ENCODE results near the gene S100A1. TPM values are rescaled to one million over a fixed set of nuclear protein-coding genes. Genes with fewer than 3 reads are reported as not detected.

S100A1 gene
- total and polyA plus RNA-seq, 2 of the 13 experiments (the other 11 are each of a cell fraction or from before 2014, with no cell fraction given): 120 to 251 TPM

- TF ChIP-seq SNAPC5 (CRISPR knock-in tag; IDR thresholded peaks at IDR 0.05; ENCODE audit: borderline replicate concordance): 0 out of 2 replicates have a peak, but pooled peaks have one; percentile 22
- peak; percentile 31; the same call in 1 of the 2 replicates for TF ChIP-seq CREM (IDR thresholded peaks at IDR 0.05)
- TF ChIP-seq CREM (CRISPR knock-in tag; IDR thresholded peaks at IDR 0.05): no peak
- TF ChIP-seq HES4 (CRISPR knock-in tag; IDR thresholded peaks at IDR 0.05; ENCODE audit: borderline replicate concordance): no peak
- TF ChIP-seq LCORL (IDR thresholded peaks at IDR 0.05): peak; percentile 41
- peak; percentile 93 for TF ChIP-seq LCORL (CRISPR knock-in tag; IDR thresholded peaks at IDR 0.05)
- 0 out of 2 replicates have a peak, but pooled peaks have one; percentile 18 for TF ChIP-seq GATAD1 (CRISPR knock-in tag; IDR thresholded peaks at IDR 0.05)
- peak; percentile 32; the same call in 1 of the 2 replicates for TF ChIP-seq ZNF263 (CRISPR knock-in tag; IDR thresholded peaks at IDR 0.05)
- TF ChIP-seq ZNF530 (CRISPR knock-in tag; IDR thresholded peaks at IDR 0.05; ENCODE audit: low read depth): no peak
- no peak for TF ChIP-seq TMF1 (CRISPR knock-in tag; IDR thresholded peaks at IDR 0.05; ENCODE audit: low read depth)
- no peak for TF ChIP-seq GLMP (CRISPR knock-in tag; IDR thresholded peaks at IDR 0.05; ENCODE audit: borderline replicate concordance)
- TF ChIP-seq ZNF839 (CRISPR knock-in tag; IDR thresholded peaks at IDR 0.05; ENCODE audit: borderline replicate concordance): no peak
- peak; percentile 85; the same call in 1 of the 2 replicates for TF ChIP-seq MTERF4 (CRISPR knock-in tag; IDR thresholded peaks at IDR 0.05)
- 0 out of 2 replicates have a peak, but pooled peaks have one; percentile 26 for TF ChIP-seq SMAD1 (CRISPR knock-in tag; IDR thresholded peaks at IDR 0.05; ENCODE audit: borderline replicate concordance, low read depth)
- TF ChIP-seq ZNF3 (CRISPR knock-in tag; IDR thresholded peaks at IDR 0.05): no peak
- TF ChIP-seq MAFG (CRISPR knock-in tag; IDR thresholded peaks at IDR 0.05): no peak
- TF ChIP-seq TERF1 (CRISPR knock-in tag; IDR thresholded peaks at IDR 0.05): 0 out of 2 replicates have a peak, but pooled peaks have one; percentile 31
- no peak for TF ChIP-seq MAF1 (CRISPR knock-in tag; IDR thresholded peaks at IDR 0.05; ENCODE audit: borderline replicate concordance)
- TF ChIP-seq SETDB1 (CRISPR knock-in tag; IDR thresholded peaks at IDR 0.05; ENCODE audit: borderline replicate concordance): no peak
- TF ChIP-seq HOXA3 (CRISPR knock-in tag; IDR thresholded peaks at IDR 0.05): peak; percentile 71; the same call in 1 of the 2 replicates
- 0 out of 2 replicates have a peak, but pooled peaks have one; percentile 79 for TF ChIP-seq ZNF678 (CRISPR knock-in tag; IDR thresholded peaks at IDR 0.05)
- peak; percentile 39; the same call in 1 of the 2 replicates for TF ChIP-seq ZGPAT (CRISPR knock-in tag; IDR thresholded peaks at IDR 0.05)
- TF ChIP-seq ZNF446 (CRISPR knock-in tag; IDR thresholded peaks at IDR 0.05): no peak
- TF ChIP-seq JARID2 (CRISPR knock-in tag; IDR thresholded peaks at IDR 0.05; ENCODE audit: insufficient replicate concordance): no peak
- peak; percentile 95 for TF ChIP-seq SP4 (CRISPR knock-in tag; IDR thresholded peaks at IDR 0.05)
- 0 out of 2 replicates have a peak, but pooled peaks have one; percentile 32 for TF ChIP-seq KDM1A (CRISPR knock-in tag; IDR thresholded peaks at IDR 0.05)
These were observed 19.3 kb upstream of the S100A1 start (continued) for GRCh38 chr1:153608742-153609584.
